ENCODE measurements around the gene LHX1. TPM values are rescaled to one million over a fixed set of nuclear protein-coding genes. Genes with fewer than 3 reads are reported as not detected.

Gene LHX1
- polyA plus RNA-seq, 3 donors, result not detected

DNA sequence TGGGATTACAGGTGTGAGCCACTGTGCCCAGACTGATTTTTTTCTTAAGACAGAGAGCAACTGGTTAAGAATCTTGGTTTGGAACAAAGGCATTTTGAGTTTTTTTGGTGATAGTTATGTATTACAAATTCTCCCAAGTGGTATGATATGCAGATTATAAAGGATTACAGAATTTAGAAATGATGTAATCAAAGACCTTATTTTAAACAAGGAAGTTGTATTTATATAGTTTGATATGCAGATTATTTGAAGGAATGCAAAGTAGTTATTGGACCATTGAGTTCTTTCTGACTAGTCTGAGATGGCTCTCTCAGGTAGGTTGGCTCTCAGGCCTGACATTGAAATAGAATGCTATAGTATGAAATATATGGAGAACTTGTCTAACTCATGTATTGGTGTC is 46.3 kb downstream of the LHX1 start:
- intact Hi-C loops (cut with micrococcal nuclease), result no loop called here
- H3K9me3 ChIP-seq (replicated peaks in 1 of 2; ENCODE audit: control insufficient read depth in 1 of 2, insufficient read depth in 1 of 2, low read length in 2 of 2), result no peaks in the 10 kb centered on the region
- no peak for DNase-seq
- H3K27ac ChIP-seq (ENCODE audit: low read depth in 1 of 2, low read length in 2 of 2), result no peak overlapping the region
- peaks cover 11% of the 10 kb centered on the region for H3K4me1 Mint-ChIP-seq
- peaks cover 76% of the 10 kb centered on the region for H4K20me1 ChIP-seq (ENCODE audit: insufficient read depth, low read length)
- no peak overlapping the region for H3K27ac Mint-ChIP-seq
- TF ChIP-seq, protein P1, sequence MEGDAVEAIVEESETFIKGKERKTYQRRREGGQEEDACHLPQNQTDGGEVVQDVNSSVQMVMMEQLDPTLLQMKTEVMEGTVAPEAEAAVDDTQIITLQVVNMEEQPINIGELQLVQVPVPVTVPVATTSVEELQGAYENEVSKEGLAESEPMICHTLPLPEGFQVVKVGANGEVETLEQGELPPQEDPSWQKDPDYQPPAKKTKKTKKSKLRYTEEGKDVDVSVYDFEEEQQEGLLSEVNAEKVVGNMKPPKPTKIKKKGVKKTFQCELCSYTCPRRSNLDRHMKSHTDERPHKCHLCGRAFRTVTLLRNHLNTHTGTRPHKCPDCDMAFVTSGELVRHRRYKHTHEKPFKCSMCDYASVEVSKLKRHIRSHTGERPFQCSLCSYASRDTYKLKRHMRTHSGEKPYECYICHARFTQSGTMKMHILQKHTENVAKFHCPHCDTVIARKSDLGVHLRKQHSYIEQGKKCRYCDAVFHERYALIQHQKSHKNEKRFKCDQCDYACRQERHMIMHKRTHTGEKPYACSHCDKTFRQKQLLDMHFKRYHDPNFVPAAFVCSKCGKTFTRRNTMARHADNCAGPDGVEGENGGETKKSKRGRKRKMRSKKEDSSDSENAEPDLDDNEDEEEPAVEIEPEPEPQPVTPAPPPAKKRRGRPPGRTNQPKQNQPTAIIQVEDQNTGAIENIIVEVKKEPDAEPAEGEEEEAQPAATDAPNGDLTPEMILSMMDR (IDR thresholded peaks at IDR 0.05), result no peak
- peaks cover 0 to 2% (median 0%) of the 10 kb centered on the region in 3 donors for H3K27me3 Mint-ChIP-seq (ENCODE audit: low read depth in 3 of 3)
- no peaks in the 10 kb centered on the region for H3K27me3 ChIP-seq (ENCODE audit: control insufficient read depth in 2 of 2, insufficient read depth in 2 of 2, low read length in 2 of 2)
- H3K9ac ChIP-seq (ENCODE audit: insufficient read depth, low read length, poor library complexity, severe bottlenecking), result no peak overlapping the region
- H3K9me3 Mint-ChIP-seq, result peaks cover 0 to 4% (median 0%) of the 10 kb centered on the region in 7 donors
- no peak overlapping the region for H3K4me3 ChIP-seq (replicated peaks in 1 of 3; ENCODE audit: low read depth in 2 of 3, low read length in 3 of 3)
- H3K4me2 ChIP-seq (replicated peaks; ENCODE audit: extremely low read depth, low read length, poor library complexity, severe bottlenecking), result no peak overlapping the region
- peaks cover 28% of the 10 kb centered on the region for H3K79me2 ChIP-seq (ENCODE audit: insufficient read depth, low read length)
- H3K4me3 Mint-ChIP-seq, result no peak overlapping the region
- H3K4me1 ChIP-seq (ENCODE audit: control insufficient read depth in 1 of 2, insufficient read depth in 2 of 2, low read length in 2 of 2), result no peaks in the 10 kb centered on the region
- no peak overlapping the region for H2AFZ ChIP-seq (ENCODE audit: insufficient read depth, low read depth, low read length, poor library complexity, severe bottlenecking)
- peaks cover 53 to 81% of the 10 kb centered on the region in 2 donors for H3K36me3 Mint-ChIP-seq
- peaks cover 32 to 71% of the 10 kb centered on the region in 2 donors for H3K36me3 ChIP-seq (replicated peaks in 1 of 2; ENCODE audit: control insufficient read depth in 1 of 2, insufficient read depth in 2 of 2, low read length in 2 of 2)

DNA sequence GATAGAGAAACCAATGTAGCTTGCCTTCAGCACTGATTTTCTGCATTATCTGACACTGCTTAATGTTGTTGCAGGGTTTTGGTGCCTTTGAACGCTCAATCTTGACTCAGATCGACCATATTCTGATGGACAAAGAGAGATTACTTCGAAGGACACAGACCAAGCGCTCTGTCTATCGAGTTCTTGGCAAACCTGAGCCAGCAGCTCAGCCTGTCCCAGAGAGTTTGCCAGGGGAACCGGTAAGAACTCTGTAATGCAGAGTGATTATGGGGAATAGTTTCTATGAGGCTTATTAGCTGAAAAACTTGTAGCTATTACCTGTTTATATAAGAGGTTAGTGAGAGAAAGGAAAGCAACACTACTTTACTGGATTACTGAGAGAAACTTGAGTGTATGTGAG is 51.9 kb downstream of the LHX1 start:
- intact Hi-C loops (cut with micrococcal nuclease), result no loop called here
- no peaks in the 10 kb centered on the region for H3K4me1 Mint-ChIP-seq
- no peak overlapping the region for H3K4me3 ChIP-seq (replicated peaks in 1 of 3; ENCODE audit: low read depth in 2 of 3, low read length in 3 of 3)
- H3K36me3 ChIP-seq (replicated peaks in 1 of 2; ENCODE audit: control insufficient read depth in 1 of 2, insufficient read depth in 2 of 2, low read length in 2 of 2), result peaks cover 83 to 100% of the 10 kb centered on the region in 2 donors
- H3K27ac Mint-ChIP-seq, result no peak overlapping the region
- no peak overlapping the region for H3K4me2 ChIP-seq (replicated peaks; ENCODE audit: extremely low read depth, low read length, poor library complexity, severe bottlenecking)
- no peaks in the 10 kb centered on the region for H3K9me3 ChIP-seq (replicated peaks in 1 of 2; ENCODE audit: control insufficient read depth in 1 of 2, insufficient read depth in 1 of 2, low read length in 2 of 2)
- peaks cover 37% of the 10 kb centered on the region for H4K20me1 ChIP-seq (ENCODE audit: insufficient read depth, low read length)
- WGBS (ENCODE audit: insufficient coverage), result 97% methylated on average over 6 of the region's 6 CpGs
- no peak overlapping the region for H2AFZ ChIP-seq (ENCODE audit: insufficient read depth, low read depth, low read length, poor library complexity, severe bottlenecking)
- peaks cover 66 to 89% of the 10 kb centered on the region in 2 donors for H3K36me3 Mint-ChIP-seq
- no peaks in the 10 kb centered on the region for H3K9me3 Mint-ChIP-seq
- no peak for DNase-seq
- TF ChIP-seq, protein P1 (IDR thresholded peaks at IDR 0.05), result no peak
- H3K27me3 ChIP-seq (ENCODE audit: control insufficient read depth in 2 of 2, insufficient read depth in 2 of 2, low read length in 2 of 2), result no peaks in the 10 kb centered on the region
- H3K4me3 Mint-ChIP-seq, result no peak overlapping the region
- H3K4me1 ChIP-seq (ENCODE audit: control insufficient read depth in 1 of 2, insufficient read depth in 2 of 2, low read length in 2 of 2), result no peaks in the 10 kb centered on the region
- peaks cover 0 to 2% (median 0%) of the 10 kb centered on the region in 3 donors for H3K27me3 Mint-ChIP-seq (ENCODE audit: low read depth in 3 of 3)
- no peak overlapping the region for H3K27ac ChIP-seq (ENCODE audit: low read depth in 1 of 2, low read length in 2 of 2)
- no peak overlapping the region for H3K9ac ChIP-seq (ENCODE audit: insufficient read depth, low read length, poor library complexity, severe bottlenecking)
- peaks cover 3% of the 10 kb centered on the region for H3K79me2 ChIP-seq (ENCODE audit: insufficient read depth, low read length)
